Measurements from ENCODE around the gene PPIL1.

Gene PPIL1

GRCh38 chr6:36915599-36915998 is 41.0 kb upstream of the PPIL1 start:
- TF ChIP-seq, protein P1, sequence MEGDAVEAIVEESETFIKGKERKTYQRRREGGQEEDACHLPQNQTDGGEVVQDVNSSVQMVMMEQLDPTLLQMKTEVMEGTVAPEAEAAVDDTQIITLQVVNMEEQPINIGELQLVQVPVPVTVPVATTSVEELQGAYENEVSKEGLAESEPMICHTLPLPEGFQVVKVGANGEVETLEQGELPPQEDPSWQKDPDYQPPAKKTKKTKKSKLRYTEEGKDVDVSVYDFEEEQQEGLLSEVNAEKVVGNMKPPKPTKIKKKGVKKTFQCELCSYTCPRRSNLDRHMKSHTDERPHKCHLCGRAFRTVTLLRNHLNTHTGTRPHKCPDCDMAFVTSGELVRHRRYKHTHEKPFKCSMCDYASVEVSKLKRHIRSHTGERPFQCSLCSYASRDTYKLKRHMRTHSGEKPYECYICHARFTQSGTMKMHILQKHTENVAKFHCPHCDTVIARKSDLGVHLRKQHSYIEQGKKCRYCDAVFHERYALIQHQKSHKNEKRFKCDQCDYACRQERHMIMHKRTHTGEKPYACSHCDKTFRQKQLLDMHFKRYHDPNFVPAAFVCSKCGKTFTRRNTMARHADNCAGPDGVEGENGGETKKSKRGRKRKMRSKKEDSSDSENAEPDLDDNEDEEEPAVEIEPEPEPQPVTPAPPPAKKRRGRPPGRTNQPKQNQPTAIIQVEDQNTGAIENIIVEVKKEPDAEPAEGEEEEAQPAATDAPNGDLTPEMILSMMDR (conservative IDR thresholded peaks at IDR 0.05; ENCODE audit: control insufficient read depth, insufficient read depth, low read depth, low read length): no peak
- H3K4me3 ChIP-seq (ENCODE audit: control insufficient read depth, low read depth, low read length): no peak overlapping the region
- DNase-seq (ENCODE audit: low read depth): no peak

DNA sequence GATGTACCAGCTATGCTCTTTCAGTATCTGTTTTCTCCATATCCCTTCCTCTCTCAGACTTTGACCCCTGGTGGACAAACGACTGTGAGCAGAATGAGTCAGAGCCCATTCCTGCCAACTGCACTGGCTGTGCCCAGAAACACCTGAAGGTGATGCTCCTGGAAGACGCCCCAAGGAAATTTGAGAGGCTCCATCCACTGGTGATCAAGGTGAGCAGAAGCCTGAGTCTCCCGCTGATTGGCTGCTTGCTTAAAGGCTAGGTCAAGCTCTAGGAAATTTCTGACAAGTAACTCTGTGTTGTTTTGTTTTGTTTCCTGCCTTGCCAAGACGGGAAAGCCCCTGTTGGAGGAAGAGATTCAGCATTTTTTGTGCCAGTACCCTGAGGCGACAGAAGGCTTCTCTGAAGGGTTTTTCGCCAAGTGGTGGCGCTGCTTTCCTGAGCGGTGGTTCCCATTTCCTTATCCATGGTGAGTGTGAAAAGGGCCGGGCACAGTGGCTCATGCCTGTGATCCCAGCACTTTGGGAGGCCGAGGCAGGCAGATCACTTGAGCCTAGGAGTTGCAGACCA is 39.7 kb upstream of the PPIL1 start:
- no peak overlapping the region for H3K4me3 ChIP-seq (ENCODE audit: control insufficient read depth, low read depth, low read length)
- TF ChIP-seq, protein P1 (conservative IDR thresholded peaks at IDR 0.05; ENCODE audit: control insufficient read depth, insufficient read depth, low read depth, low read length): peak; percentile 21
- peak; percentile 47 for DNase-seq (ENCODE audit: low read depth)

GRCh38 chr6:36913082-36913481 is 38.5 kb upstream of the PPIL1 start:
- TF ChIP-seq, protein P1 (conservative IDR thresholded peaks at IDR 0.05; ENCODE audit: control insufficient read depth, insufficient read depth, low read depth, low read length): no peak
- H3K4me3 ChIP-seq (ENCODE audit: control insufficient read depth, low read depth, low read length): no peak overlapping the region
- DNase-seq (ENCODE audit: low read depth): no peak

DNA sequence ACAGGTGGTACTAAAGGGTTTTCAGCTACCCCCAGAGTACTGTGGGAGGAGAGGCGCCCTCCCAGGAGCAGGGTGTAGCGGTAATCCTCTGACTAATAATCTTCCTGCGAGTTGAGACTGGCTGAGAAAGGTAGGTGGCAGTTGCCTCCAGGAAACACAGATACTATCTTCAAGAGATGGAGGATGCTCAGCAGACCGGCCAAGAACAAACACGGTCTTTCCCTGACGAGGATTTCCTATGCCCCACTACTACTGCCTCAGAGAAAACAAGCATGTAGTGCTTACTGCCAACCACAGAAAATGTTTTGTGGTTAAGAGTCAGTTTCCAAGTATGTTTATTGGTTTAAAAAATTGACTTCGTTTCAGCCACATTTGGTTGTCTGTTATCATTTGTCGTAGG is 38.0 kb upstream of the PPIL1 start:
- H3K4me3 ChIP-seq (ENCODE audit: control insufficient read depth, low read depth, low read length): no peak overlapping the region
- TF ChIP-seq, protein P1 (conservative IDR thresholded peaks at IDR 0.05; ENCODE audit: control insufficient read depth, insufficient read depth, low read depth, low read length): no peak
- DNase-seq (ENCODE audit: low read depth): peak; percentile 91

- no peak overlapping the region for H3K4me3 ChIP-seq (ENCODE audit: control insufficient read depth, low read depth, low read length)
- TF ChIP-seq, protein P1 (conservative IDR thresholded peaks at IDR 0.05; ENCODE audit: control insufficient read depth, insufficient read depth, low read depth, low read length): no peak
- no peak for DNase-seq (ENCODE audit: low read depth)
Measured at GRCh38 chr6:36912030-36912454, 37.4 kb upstream of the PPIL1 start.

GRCh38 chr6:36908747-36909146 is 34.1 kb upstream of the PPIL1 start:
- TF ChIP-seq, protein P1 (conservative IDR thresholded peaks at IDR 0.05; ENCODE audit: control insufficient read depth, insufficient read depth, low read depth, low read length): no peak
- no peak for DNase-seq (ENCODE audit: low read depth)
- H3K4me3 ChIP-seq (ENCODE audit: control insufficient read depth, low read depth, low read length): no peak overlapping the region

- TF ChIP-seq, protein P1 (conservative IDR thresholded peaks at IDR 0.05; ENCODE audit: control insufficient read depth, insufficient read depth, low read depth, low read length): no peak
- H3K4me3 ChIP-seq (ENCODE audit: control insufficient read depth, low read depth, low read length): no peak overlapping the region
- peak; percentile 67 for DNase-seq (ENCODE audit: low read depth)
Measured at GRCh38 chr6:36907781-36908180, 33.2 kb upstream of the PPIL1 start.
